Stimulated activated CD8-positive, alpha-beta memory T cell treated with anti-CD3 and anti-CD28 coated beads, Interleukin-2, amount 100 ng/mL, for 1 hour (primary cell): Measurements from ENCODE around the gene CLSTN1.
"Not testable (repeated sequence)": the region's sequence is repeated elsewhere in the genome, so short reads cannot be mapped to it uniquely, and the experiment has no call there.

Source experiments
- DNase-seq, 2 donors: peaks; one replicate each; pipeline ENCODE4 v3.0.0-alpha.2; 2020; ENCODE audit warnings: low read depth in 2 of 2

Gene CLSTN1

DNA sequence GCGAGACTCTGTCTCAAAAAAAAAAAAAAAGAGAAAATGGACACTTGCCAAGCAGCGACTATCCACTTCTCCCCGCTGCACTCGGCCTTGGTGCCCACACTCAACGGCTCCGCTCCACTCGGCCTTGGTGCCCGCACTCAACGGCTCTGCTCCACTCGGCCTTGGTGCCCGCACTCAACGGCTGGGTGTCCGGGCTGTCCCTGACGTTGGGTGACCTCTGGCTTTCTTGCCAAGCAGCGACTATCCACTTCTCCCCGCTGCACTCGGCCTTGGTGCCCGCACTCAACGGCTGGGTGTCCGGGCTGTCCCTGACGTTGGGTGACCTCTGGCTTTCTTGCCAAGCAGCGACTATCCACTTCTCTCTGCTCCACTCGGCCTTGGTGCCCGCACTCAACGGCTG lies 61.3 kb downstream of the CLSTN1 start:
- DNase-seq = not testable (repeated sequence)

DNA sequence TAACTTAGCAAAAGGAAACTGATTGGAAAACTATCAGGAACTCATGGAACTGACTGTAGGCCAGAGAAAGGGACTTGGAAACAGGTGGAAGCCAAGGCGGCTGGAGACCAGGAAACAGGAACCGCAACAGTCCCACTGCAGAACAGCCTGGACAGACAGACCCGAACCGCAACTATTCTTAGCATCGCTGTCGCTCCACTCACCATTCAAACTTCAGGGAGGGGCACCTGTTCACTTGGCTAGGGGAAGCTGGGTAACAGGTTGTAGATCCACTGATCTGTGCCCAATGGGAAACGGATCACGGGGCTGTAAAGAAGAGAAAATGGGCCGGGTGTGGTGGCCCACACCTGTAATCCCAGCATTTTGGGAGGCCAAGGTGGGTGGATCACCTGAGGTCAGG lies 61.9 kb downstream of the CLSTN1 start:
- no peak for DNase-seq

DNA sequence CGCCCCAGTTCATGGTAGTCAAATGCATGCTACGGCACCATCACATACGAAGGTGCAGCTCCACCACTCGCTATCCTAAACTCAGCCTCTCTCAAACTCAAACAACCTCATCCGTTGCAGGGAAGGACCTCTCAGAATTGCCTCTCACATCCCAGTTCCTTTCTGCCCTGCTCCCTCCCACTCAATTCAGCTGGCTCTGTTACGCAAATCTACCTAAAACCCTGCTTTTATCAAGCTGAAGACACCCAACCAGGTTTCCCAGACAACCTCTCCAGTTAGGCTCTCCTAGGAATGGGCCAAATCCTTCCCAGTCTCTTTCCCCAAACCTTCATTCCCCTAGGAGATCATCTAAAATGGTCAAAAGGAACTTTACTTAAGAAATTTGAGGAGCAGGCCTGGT lies 62.9 kb downstream of the CLSTN1 start:
- DNase-seq = no peak

DNA sequence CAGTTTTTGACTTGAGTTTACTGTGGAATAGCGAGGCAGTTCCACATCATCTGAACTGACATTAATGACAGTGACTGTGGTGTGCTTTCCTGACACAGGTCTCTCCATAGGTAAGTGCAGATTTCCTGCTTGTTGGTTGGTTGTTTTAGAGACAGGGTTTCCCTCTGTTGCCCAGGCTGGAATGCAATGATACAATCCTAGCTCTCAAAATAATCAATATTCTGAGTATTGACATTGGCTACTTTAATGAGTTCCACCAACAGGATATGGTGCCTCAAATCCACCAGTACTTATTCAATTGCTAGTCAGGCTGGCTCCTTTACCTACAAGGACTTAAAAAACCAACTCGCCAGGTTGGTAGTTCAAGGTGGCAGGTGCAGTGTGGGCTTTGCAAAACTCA lies 63.8 kb downstream of the CLSTN1 start:
- DNase-seq = no peak

DNA sequence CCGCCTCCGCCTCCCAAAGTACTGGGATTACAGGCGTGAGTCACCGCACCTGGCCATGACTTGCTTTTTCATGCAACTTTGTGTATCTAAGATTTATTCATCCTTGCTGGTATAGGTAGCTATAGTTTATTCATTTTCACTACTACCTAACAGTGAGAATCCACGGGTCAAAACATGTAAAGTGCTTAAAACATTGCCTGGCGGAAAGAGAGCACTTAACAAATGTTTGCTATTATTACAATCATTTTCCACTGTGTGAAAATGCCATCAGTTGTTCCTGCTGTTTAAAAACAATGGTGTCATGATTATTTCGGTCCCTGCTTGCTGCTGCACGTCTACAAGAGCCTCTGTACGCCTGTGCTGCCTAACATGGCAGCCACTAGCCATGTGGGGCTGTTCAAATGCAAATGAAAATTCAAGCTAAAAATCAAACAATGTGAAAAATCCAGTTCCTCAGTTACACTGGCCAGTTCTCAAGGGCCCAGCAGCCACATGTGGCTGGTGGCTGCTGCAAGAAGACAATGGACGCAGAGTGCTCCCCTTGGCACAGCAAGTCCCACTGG lies 65.1 kb downstream of the CLSTN1 start:
- no peak for DNase-seq

DNA sequence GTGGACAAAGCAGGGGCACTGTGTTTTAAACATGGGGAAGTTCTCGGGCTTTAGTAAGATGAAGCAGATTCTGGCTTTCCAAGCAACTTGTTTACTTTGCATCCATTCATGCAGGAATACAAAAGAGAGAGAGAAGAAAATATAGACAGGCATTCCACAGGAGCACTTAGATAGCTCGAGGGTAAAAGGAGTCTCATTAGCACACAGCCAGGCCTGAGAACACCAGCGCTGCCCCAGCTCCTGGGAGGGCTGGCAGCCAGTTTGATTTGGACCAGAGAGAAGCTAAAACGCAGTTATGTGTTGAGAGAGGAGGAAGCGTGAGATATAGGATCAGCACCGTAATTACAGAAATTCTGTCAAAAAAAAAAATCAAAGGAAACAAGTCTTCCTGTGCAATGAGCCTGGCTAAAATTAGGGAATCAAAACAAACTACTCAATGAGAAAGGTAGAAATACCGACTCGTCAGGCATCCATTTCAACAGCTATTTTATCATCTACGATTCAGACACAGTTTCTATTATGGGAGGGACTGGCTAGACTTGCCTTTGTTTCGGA lies 68.2 kb downstream of the CLSTN1 start:
- DNase-seq = no peak

DNA sequence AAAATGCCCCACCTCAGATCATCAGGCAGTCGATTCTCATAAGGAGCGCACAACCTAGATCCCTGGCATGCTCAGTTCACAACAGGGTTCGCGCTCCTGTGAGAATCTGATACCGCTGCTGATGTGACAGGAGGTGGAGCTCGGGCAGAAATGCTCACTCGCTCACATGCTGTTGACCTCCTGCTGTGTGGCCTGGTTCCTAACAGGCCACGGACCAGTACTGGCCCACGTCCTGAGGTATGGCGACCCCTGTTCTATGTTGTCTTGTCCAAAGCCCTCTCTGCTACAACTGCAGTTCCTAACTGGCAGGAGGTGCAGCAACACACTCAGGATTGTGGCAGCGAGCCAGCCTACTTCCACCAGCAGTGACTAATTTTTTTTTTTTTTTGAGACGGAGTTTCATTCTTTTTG lies 70.6 kb downstream of the CLSTN1 start:
- DNase-seq = no peak

- DNase-seq = no peak
Measured at GRCh38 chr1:9751971-9752370, 71.8 kb downstream of the CLSTN1 start.

- DNase-seq = no peak
Measured at GRCh38 chr1:9749361-9749760, 74.4 kb downstream of the CLSTN1 start.

DNA sequence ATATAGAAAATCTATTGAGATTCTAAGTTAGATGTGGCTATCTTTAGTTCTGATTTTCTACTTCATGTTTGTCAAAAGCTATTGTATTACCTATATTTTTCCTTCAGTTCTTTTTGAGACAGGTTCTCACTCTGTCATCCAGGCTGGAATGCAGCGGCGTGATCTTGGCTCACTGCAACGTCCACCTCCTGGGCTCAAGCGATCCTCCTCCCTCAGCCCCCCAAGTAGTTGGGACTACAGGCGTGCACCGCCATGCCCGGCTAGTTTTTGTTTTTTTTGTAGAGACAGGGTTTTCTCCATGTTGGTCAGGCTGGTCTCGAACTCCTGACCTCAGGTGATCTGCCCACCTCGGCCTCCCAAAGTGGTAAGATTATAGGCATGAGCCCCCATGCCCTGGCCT lies 75.4 kb downstream of the CLSTN1 start:
- DNase-seq = not testable (repeated sequence)

DNA sequence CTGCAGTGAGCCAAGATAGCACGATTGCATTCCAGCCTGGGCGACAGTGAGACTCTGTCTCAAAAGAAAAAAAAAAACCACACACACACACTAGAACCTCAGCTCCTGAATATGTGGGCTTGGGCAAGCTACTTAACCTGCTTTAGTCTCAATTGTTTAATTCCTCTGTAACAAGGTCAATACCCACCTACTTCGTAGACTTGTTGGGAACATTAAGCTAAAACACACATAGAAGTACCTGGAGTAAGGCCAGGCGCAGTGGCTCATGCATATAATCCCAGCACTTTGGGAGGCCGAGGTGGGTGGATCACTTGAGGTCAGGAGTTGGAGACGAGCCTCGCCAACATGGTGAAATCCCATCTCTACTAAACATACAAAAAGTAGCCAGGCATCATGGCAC lies 77.1 kb downstream of the CLSTN1 start:
- DNase-seq = no peak

GRCh38 chr1:9746211-9746610 lies 77.6 kb downstream of the CLSTN1 start:
- DNase-seq = no peak

- DNase-seq = no peak
Measured at GRCh38 chr1:9744106-9744799, 79.5 kb downstream of the CLSTN1 start.

DNA sequence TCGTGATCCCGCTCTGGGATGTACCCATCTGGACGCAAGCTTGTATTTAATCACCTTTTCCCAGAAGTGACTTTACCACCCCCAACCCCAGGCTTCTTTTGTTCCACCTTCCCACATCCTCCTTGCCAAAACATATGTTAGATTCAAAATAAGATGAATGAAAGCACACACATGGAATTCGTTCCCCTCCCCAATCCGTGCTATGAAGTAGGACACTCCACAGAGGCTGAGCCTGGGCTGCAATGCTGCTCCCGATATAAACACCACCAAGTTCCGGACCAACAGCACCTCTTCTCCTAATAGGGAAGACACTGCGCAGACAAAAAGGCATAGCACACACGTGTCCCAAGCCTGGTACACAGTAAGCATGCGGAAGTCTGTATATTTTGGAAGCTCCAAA lies 86.1 kb downstream of the CLSTN1 start:
- no peak for DNase-seq

- no peak for DNase-seq
Measured at GRCh38 chr1:9737057-9737456, 86.7 kb downstream of the CLSTN1 start.

DNA sequence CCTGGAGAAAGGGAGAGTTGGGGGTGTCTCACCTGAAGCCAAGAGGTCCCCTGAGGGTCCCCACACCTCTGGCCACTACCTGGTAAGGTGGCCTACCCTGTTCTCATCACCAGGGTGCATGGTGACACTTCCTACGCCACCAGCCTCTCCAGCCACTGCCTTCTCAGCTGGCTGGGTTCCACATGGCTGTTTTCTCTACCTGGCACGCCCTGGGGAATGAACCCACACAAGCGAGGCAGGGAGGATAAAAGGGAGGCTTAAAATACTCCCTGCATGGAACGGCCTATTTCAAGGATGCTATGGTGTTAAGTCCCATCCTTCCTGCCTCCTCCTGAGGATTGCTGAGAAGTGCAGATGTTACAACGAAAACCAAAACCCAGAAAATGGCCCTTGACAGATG lies 87.5 kb downstream of the CLSTN1 start:
- DNase-seq = no peak

DNA sequence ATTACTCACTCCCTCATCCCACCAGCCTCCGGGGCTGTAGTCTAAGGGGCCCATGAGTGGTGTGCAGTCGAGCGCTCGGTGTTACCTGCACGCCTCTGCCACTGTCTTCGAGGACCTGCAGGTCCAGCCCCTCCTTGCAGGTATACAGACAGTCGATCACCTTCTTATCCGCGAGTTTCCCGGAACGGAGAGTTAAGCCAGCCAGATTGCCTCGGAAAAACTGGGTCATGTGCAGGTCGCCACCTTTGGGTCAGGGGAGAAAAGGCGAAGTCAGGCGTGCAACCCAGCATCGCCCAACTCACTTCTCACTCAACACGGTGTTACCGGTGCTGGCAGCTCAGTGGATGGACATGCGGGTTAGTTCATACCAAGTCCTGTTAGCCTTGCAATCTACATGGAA lies 88.0 kb downstream of the CLSTN1 start:
- no peak for DNase-seq

GRCh38 chr1:9733160-9733789 lies 90.5 kb downstream of the CLSTN1 start:
- DNase-seq = no peak

DNA sequence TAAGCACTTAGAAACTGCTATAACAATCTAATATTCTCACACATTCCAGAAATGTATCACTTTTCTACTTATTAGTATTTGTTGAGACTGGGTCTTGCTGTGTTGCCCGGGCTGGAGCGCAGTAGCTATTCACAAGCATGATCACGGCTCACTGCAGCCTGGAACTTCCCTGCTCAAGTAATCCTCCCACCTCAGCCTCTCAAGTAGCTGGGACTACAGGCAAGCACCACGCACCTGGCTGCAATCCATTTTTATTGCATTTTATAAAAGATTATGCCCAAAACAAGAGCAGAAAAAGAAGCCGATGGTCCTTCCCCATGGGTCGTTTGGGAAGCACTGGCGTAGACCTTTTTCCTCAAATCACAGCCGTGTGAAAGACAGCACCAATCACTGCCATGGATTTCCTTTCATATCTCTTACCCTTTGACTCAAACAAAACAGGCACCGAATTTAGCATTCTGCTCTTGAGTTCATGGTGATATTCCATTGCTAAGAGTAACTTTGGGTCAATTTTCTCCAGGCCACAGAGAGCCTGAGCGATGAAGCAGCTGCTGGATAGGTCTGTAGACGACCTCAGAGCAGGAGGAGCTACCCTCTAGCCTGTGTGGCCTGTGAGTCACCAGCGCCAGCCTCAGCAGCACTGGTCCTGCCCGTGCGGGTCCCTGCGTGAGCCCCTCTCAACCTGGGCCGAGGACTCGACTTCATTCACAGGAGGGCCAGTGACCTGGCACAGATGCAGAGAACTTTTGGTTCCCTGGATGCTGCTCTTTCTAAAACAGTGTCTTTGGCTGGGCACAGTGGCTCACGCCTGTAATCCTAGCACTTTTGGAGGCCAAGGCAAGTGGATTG lies 91.4 kb downstream of the CLSTN1 start:
- no peak for DNase-seq

DNA sequence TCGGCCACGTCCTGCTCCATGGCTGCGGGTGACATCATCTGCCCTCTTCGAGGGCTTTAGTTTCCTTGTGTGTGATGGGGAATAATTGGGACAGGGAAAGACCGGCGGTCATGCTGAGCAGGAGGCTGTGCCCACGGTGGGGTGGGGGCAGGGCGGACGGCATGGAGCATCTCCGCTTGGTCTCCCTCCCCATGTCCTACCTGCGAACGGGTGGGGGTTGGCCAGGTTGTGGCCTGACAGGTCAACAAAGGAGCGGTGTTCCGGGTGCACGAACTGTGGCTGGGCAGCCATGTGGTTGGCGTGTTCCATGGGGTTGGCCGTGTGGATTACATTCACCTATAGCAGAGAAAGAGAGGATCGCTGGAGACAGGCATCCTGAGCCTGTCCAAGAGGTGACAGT lies 92.2 kb downstream of the CLSTN1 start:
- no peak for DNase-seq

GRCh38 chr1:9731051-9731537 lies 92.7 kb downstream of the CLSTN1 start:
- no peak for DNase-seq
